HFFc6 (cell line): ENCODE data around the gene CAMK2G. TPM values are rescaled to one million over a fixed set of nuclear protein-coding genes. Genes with fewer than 3 reads are reported as not detected.
A peak's percentile ranks its signal among the peaks of the same experiment; 100 is the strongest.
"Not testable (repeated sequence)": the region's sequence is repeated elsewhere in the genome, so short reads cannot be mapped to it uniquely, and the experiment has no call there.

Experiments used
- DNase-seq: peaks from one replicate; pipeline ENCODE4 v3.0.0-alpha.2; 2018
- H3K27ac Mint-ChIP-seq: 2 replicates; pipeline ENCODE4 v1.8.0; 2020; ENCODE audit warnings: mild to moderate bottlenecking, mixed read lengths
- H3K27me3 Mint-ChIP-seq: 2 replicates; pipeline ENCODE4 v1.8.0; 2021; ENCODE audit warnings: mild to moderate bottlenecking, moderate library complexity, mixed read lengths; ENCODE audit not compliant: insufficient read depth
- H3K36me3 Mint-ChIP-seq: 2 replicates; pipeline ENCODE4 v1.8.0; 2021; ENCODE audit warnings: low read depth, mixed read lengths
- H3K4me1 Mint-ChIP-seq: 2 replicates; pipeline ENCODE4 v1.8.0; 2020; ENCODE audit warnings: low read depth, mixed read lengths
- H3K4me3 Mint-ChIP-seq: 2 replicates; pipeline ENCODE4 v1.8.0; 2020; ENCODE audit warnings: mild to moderate bottlenecking, moderate library complexity, mixed read lengths
- H3K9me3 Mint-ChIP-seq: 2 replicates; pipeline ENCODE4 v1.8.0; 2020; ENCODE audit warnings: mild to moderate bottlenecking, mixed read lengths
- total RNA-seq, 6 experiments: library from RNA; stranded (reverse); fragmentation: NEBNext Ultra II Directional; extraction: Animal tissue kit (Norgen Biotek cat#: 25700); gene quantifications; 2 replicates in 1 of 6; 3 replicates in 5 of 6; pipeline ENCODE4 v1.2.3, GENCODE V29; 2021
- TF ChIP-seq, protein P1 (sequence below): fragments of 200-600 bp; sonication (generic); IDR thresholded peaks from 2 replicates; pipeline ENCODE4 v1.5.0; 2021; ENCODE audit warnings: antibody characterized with exemption, mild to moderate bottlenecking

The CAMK2G gene
- total RNA-seq, 6 experiments from 2014 or later, result 24.6 to 33.1 (median 28.1) TPM

DNA sequence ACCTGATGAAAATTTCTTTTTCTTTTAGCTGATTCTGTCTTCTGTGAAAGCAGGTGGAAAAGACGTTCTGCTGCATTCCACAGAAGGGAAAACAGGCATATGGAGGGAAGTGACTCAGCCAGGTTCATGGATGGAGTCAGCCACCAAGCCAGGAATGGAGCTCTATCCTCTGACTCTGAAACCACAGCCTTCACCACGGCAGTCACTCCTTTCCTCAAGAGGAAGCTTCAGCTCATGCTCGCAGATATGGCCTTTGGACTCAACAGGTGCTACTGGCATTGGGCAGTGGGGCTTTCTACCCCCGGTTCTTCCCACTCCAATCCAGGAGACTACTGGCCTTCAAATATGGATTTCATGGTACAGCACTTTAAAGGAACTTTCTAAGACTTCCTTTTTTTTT lies 25.1 kb upstream of the CAMK2G start:
- peak overlapping the region; percentile 79 for H3K27ac Mint-ChIP-seq
- H3K9me3 Mint-ChIP-seq, result no peaks in the 10 kb centered on the region
- no peaks in the 10 kb centered on the region for H3K36me3 Mint-ChIP-seq
- DNase-seq, result peak; percentile 87
- H3K4me3 Mint-ChIP-seq, result peak overlapping the region; percentile 50
- H3K27me3 Mint-ChIP-seq, result no peaks in the 10 kb centered on the region; the same call in none of the 2 replicates
- TF ChIP-seq, protein P1, sequence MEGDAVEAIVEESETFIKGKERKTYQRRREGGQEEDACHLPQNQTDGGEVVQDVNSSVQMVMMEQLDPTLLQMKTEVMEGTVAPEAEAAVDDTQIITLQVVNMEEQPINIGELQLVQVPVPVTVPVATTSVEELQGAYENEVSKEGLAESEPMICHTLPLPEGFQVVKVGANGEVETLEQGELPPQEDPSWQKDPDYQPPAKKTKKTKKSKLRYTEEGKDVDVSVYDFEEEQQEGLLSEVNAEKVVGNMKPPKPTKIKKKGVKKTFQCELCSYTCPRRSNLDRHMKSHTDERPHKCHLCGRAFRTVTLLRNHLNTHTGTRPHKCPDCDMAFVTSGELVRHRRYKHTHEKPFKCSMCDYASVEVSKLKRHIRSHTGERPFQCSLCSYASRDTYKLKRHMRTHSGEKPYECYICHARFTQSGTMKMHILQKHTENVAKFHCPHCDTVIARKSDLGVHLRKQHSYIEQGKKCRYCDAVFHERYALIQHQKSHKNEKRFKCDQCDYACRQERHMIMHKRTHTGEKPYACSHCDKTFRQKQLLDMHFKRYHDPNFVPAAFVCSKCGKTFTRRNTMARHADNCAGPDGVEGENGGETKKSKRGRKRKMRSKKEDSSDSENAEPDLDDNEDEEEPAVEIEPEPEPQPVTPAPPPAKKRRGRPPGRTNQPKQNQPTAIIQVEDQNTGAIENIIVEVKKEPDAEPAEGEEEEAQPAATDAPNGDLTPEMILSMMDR, result no peak
- peaks cover 45% of the 10 kb centered on the region for H3K4me1 Mint-ChIP-seq

DNA sequence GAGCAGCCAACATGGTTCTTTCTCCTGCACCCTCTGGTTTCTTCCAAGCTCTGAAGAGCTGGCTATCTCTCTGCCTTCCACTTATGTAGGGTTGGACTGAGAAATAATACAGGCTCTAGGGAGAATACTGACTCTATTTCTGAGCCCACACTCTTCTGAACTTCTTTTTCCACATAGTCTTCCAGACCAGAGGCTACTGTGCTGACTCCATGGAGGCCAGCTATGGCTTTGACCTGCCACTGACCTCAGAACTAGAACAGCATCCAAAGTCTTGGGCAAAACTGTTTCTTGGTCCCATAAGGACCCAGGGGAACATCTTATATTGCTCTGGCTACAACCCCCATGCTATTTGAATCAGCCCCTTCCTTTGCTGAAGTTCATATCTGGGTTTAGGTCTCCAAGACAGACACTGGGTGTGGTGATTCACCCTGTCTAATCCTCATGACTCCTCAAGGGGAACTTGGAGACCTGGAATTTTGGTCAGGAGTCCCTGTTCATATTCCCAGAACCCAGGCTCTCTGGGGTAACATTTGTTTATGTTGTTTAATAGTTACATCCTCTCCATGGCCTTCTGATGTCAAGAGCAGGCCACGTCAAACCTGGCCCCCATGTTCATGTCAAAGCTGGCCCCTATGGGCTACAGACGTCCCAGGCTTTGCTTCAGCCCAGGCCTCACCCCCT lies 24.5 kb upstream of the CAMK2G start:
- Mint-ChIP-seq H3K27me3 (no peaks in the 10 kb centered on the region; the same call in none of the 2 replicates), H3K4me3 (peak overlapping the region; percentile 50), H3K4me1 (peaks cover 50% of the 10 kb centered on the region), H3K9me3 (no peaks in the 10 kb centered on the region), H3K27ac (peak overlapping the region; percentile 79), H3K36me3 (no peaks in the 10 kb centered on the region)
- TF ChIP-seq, protein P1, result no peak
- no peak for DNase-seq

DNA sequence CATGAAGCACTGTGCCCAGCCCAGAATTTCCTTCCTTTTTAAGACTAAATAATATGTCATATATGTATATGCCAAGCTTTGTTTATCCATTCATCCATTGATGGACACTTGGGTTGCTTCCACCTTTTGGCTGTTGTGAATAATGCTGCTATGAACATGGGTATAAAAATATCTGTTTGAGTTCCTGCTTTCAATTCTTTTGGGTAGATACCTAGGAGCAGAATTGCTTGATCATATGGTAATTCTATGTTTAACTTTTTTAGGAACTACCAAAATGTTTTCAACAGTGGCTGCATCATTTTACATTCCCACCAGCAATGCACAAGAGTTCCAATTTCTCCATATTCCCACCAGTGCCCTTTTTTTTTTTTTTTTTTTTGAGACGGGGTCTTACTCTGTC lies 23.3 kb upstream of the CAMK2G start:
- Mint-ChIP-seq H3K4me3 (no peak overlapping the region), H3K36me3 (no peaks in the 10 kb centered on the region), H3K9me3 (no peaks in the 10 kb centered on the region), H3K27me3 (no peaks in the 10 kb centered on the region; the same call in none of the 2 replicates), H3K4me1 (peaks cover 62% of the 10 kb centered on the region), H3K27ac (no peak overlapping the region)
- TF ChIP-seq, protein P1, result no peak
- DNase-seq, result no peak

DNA sequence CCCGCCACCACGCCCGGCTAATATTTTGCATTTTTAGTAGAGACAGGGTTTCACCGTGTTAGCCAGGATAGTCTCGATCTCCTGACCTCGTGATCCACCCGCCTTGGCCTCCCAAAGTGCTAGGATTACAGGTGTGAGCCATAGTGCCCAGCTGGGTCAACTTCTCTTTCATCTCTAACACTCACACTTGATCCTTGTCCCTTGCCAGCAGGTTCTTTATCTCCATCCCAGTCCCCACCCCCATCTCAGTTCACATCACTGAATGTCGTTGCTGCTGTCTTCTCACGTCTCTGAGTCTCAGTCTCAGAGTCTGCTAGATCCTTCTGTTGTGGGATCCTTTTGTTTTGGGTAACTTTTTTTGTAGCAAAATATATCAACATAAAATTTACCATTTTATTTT lies 21.0 kb upstream of the CAMK2G start:
- not testable (repeated sequence) for H3K27ac Mint-ChIP-seq, DNase-seq, H3K36me3 Mint-ChIP-seq, H3K4me3 Mint-ChIP-seq, H3K27me3 Mint-ChIP-seq, H3K9me3 Mint-ChIP-seq
- peaks cover 75% of the 10 kb centered on the region for H3K4me1 Mint-ChIP-seq

DNA sequence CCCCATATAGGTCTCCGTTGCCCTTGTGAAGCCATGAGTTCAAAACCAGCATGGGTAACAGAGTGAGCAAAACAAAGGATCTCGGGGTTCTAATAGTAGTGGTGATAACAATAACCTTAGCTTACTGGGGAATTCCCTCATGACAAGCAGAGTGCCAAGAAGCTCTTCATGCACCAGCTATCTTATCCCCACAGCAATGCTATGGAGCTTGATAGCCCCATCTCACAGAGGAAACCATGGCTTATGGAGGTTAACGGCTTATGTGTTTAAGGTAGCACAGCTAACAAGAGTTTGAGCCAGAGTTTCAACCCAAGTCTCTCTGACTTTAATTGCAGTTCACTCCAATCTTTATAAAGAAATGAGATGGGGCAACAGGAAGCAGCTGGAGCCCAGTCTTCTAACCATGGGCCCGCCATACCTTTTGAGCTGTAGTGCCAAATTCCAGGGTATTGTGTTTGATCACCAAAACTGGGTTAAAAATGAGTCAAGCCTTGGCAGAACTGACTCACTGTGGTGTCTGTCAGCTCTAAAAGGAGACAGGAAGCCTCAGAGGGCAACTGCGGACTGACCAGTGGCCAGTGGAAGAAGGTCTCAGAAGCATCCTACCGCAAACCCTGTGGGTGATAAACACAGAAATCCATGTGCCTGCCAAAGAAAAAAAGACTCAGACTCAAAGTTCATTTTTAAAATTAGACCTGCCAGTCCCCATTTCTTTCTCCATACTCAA lies 20.1 kb upstream of the CAMK2G start:
- Mint-ChIP-seq H3K27me3 (no peaks in the 10 kb centered on the region; the same call in none of the 2 replicates), H3K4me3 (no peak overlapping the region; the same call in 1 of the 2 replicates), H3K4me1 (peaks cover 67% of the 10 kb centered on the region), H3K9me3 (no peaks in the 10 kb centered on the region), H3K27ac (peak overlapping the region; percentile 22; the same call in 1 of the 2 replicates), H3K36me3 (no peaks in the 10 kb centered on the region)
- peak; percentile 91 for DNase-seq
- TF ChIP-seq, protein P1, result no peak

DNA sequence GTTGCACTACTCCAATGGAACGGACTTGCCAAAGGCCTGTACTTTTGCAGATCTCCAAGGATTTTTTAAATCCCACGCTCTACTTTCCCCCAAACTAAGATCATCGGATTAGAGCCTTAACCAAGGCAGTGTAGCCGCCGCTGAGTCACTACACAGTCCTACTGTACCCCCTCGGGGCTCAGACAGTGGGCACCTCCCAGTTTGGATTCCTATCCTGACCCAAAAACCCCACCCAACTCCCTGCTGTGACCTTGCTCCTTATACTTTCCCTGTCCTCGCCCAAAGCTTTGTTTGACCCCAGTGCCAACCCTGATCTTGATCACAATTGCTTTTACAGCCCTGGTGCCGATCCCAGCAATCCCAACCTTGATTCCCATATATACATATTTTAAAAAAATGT lies 19.1 kb upstream of the CAMK2G start:
- TF ChIP-seq, protein P1, result no peak
- Mint-ChIP-seq H3K4me1 (peaks cover 67% of the 10 kb centered on the region), H3K27ac (no peak overlapping the region), H3K27me3 (no peaks in the 10 kb centered on the region; the same call in none of the 2 replicates), H3K4me3 (no peak overlapping the region), H3K36me3 (no peaks in the 10 kb centered on the region), H3K9me3 (no peaks in the 10 kb centered on the region)
- no peak for DNase-seq
